ENCODE measurements around the gene HES5.

HES5 gene

DNA sequence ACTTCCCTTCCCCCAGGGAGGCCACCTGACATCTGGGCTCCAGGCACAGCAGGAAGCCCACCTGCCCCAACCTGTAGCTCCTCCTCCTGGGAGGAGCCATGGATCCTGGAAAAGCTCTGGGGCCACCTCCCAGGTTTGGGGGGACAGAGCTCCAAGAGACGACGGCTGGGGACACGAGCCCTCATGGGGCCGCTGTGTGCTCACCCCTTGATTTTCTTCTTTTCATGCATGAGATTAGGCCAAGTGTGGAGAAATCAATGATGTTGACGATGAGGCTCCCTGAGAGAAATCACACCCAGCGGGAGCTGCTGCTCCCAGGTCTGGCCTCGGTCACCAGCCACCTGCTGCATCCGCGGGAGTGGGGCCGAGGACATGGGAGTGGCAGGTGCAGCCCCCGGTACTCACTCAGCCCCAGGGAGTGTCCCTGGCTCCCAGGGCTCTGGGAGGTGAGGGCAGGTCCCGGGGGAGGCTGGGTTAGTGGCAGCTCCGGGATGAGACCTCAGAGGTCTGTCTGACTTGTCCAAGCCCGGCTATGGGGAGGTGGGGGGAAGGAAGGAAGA is 34.8 kb upstream of the HES5 start:
- Histone ChIP-seq H3K9me3 (ENCODE audit: insufficient read depth, low read length) (no peaks in the 10 kb centered on the region), H3K4me1 (ENCODE audit: low read length) (0 out of 2 replicates have a peak, but pooled peaks cover 3% of the 10 kb centered on the region), H3K79me2 (ENCODE audit: low read length) (no peaks in the 10 kb centered on the region), H3K27me3 (ENCODE audit: low read depth, low read length) (no peaks in the 10 kb centered on the region), H3K9ac (ENCODE audit: low read length) (no peak overlapping the region), H3K27ac (ENCODE audit: low read length) (no peak overlapping the region), H2AFZ (ENCODE audit: low read depth, low read length) (no peak overlapping the region), H4K20me1 (ENCODE audit: insufficient read depth, low read length) (no peaks in the 10 kb centered on the region), H3K4me2 (ENCODE audit: low read length) (no peak overlapping the region), H3K36me3 (replicated peaks; ENCODE audit: low read depth, low read length) (no peaks in the 10 kb centered on the region), H3K4me3 (ENCODE audit: low read length) (no peak overlapping the region)
- TF ChIP-seq, protein P1, sequence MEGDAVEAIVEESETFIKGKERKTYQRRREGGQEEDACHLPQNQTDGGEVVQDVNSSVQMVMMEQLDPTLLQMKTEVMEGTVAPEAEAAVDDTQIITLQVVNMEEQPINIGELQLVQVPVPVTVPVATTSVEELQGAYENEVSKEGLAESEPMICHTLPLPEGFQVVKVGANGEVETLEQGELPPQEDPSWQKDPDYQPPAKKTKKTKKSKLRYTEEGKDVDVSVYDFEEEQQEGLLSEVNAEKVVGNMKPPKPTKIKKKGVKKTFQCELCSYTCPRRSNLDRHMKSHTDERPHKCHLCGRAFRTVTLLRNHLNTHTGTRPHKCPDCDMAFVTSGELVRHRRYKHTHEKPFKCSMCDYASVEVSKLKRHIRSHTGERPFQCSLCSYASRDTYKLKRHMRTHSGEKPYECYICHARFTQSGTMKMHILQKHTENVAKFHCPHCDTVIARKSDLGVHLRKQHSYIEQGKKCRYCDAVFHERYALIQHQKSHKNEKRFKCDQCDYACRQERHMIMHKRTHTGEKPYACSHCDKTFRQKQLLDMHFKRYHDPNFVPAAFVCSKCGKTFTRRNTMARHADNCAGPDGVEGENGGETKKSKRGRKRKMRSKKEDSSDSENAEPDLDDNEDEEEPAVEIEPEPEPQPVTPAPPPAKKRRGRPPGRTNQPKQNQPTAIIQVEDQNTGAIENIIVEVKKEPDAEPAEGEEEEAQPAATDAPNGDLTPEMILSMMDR (IDR thresholded peaks at IDR 0.05; ENCODE audit: low read depth, low read length), result no peak
- no peak for TF ChIP-seq EZH2phosphoT487 (IDR thresholded peaks at IDR 0.05; ENCODE audit: low read depth)

DNA sequence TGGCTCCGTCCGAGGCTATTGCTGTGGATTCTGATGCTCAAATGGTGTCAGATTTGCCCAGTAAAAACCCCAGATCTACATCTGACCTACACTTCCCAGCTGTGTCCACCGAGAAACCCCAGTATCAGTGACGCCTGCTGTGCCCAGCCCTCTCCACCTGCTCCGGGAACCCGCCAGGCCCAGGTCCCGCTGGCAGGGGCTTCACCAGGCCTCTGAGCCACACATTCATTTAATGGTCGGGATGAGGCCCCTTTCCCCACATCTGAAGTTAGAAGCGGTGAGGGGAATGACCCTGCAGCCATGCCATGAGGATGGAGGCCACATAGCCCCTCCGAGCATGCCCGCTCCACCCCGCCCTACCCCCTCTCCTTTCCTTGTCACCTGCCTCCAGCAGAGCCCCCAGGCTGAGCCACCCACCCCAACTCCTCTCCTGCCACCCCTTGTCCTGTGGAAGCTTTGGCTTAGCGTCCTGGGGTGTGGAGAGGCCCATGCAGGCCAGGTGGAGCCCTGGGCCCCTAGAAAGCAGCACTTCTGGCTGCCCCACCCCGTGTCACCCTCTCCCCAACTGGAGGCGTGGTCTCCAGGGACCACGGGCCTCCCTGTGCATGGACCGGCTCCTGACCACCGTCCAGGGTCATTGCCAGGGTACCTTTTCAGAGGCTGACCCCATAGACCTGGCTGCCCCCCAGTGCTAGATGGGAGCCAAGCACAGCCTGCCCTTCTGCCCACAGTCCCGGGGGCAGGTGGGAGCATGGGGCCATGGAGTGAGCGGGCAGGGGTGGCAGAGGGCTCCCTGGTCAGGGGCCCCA is 34.1 kb upstream of the HES5 start:
- H3K27ac ChIP-seq (ENCODE audit: low read length), result no peak overlapping the region
- H2AFZ ChIP-seq (ENCODE audit: low read depth, low read length), result no peak overlapping the region
- no peaks in the 10 kb centered on the region for H3K36me3 ChIP-seq (replicated peaks; ENCODE audit: low read depth, low read length)

DNA sequence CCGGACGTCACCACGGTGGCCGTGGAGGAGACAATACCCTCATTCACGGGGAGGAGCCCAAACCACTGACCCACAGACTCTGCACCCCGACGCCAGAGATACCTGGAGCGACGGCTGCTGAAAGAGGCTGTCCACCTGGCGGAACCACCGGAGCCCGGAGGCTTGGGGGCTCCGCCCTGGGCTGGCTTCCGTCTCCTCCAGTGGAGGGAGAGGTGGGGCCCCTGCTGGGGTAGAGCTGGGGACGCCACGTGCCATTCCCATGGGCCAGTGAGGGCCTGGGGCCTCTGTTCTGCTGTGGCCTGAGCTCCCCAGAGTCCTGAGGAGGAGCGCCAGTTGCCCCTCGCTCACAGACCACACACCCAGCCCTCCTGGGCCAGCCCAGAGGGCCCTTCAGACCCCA is 33.1 kb upstream of the HES5 start:
- Histone ChIP-seq H3K4me1 (ENCODE audit: low read length) (no peaks in the 10 kb centered on the region), H2AFZ (ENCODE audit: low read depth, low read length) (no peak overlapping the region), H3K9ac (ENCODE audit: low read length) (no peak overlapping the region), H3K9me3 (ENCODE audit: insufficient read depth, low read length) (no peaks in the 10 kb centered on the region), H3K36me3 (replicated peaks; ENCODE audit: low read depth, low read length) (peaks cover 8% of the 10 kb centered on the region), H3K4me3 (ENCODE audit: low read length) (no peak overlapping the region), H4K20me1 (ENCODE audit: insufficient read depth, low read length) (no peaks in the 10 kb centered on the region), H3K27me3 (ENCODE audit: low read depth, low read length) (no peaks in the 10 kb centered on the region), H3K4me2 (ENCODE audit: low read length) (no peak overlapping the region), H3K79me2 (ENCODE audit: low read length) (no peaks in the 10 kb centered on the region), H3K27ac (ENCODE audit: low read length) (no peak overlapping the region)
- TF ChIP-seq, protein P1 (IDR thresholded peaks at IDR 0.05; ENCODE audit: low read depth, low read length), result no peak
- no peak for TF ChIP-seq EZH2phosphoT487 (IDR thresholded peaks at IDR 0.05; ENCODE audit: low read depth)

More for the DNA sequence above, 34.1 kb upstream of the HES5 start:
- H3K9ac ChIP-seq (ENCODE audit: low read length), result no peak overlapping the region
- H3K9me3 ChIP-seq (ENCODE audit: insufficient read depth, low read length), result no peaks in the 10 kb centered on the region
- no peaks in the 10 kb centered on the region for H4K20me1 ChIP-seq (ENCODE audit: insufficient read depth, low read length)
- no peak overlapping the region for H3K4me2 ChIP-seq (ENCODE audit: low read length)
- no peak overlapping the region for H3K4me3 ChIP-seq (ENCODE audit: low read length)
- no peaks in the 10 kb centered on the region for H3K27me3 ChIP-seq (ENCODE audit: low read depth, low read length)
- 0 out of 2 replicates have a peak, but pooled peaks cover 3% of the 10 kb centered on the region for H3K4me1 ChIP-seq (ENCODE audit: low read length)
- no peaks in the 10 kb centered on the region for H3K79me2 ChIP-seq (ENCODE audit: low read length)
- TF ChIP-seq EZH2phosphoT487 (IDR thresholded peaks at IDR 0.05; ENCODE audit: low read depth), result no peak
- TF ChIP-seq, protein P1 (IDR thresholded peaks at IDR 0.05; ENCODE audit: low read depth, low read length), result no peak
